Activated CD4-positive, alpha-beta T cell treated with anti-CD3 and anti-CD28 coated beads for 36 hours (primary cell): Measurements from ENCODE around the gene COQ8A. TPM values are rescaled to one million over a fixed set of nuclear protein-coding genes. Genes with fewer than 3 reads are reported as not detected.

Source experiments
- total RNA-seq, 2 experiments: library from RNA; stranded (reverse); gene quantifications; one replicate each; pipeline ENCODE4 v1.2.3, GENCODE V29; 2021

COQ8A gene
- total RNA-seq, 2 experiments from 2014 or later, result 21.3 to 26.9 TPM

Other genes with a start within 250 kb of the COQ8A start
- gene ITPKB, start 201.0 kb upstream of the COQ8A start, total RNA-seq, result 10 to 100 TPM; 31.0 to 31.9 TPM
- gene PSEN2, start 69.7 kb upstream of the COQ8A start, total RNA-seq, result 1 to 10 TPM; 2.2 to 3.2 TPM